Psoas muscle (tissue), 8 donors: ENCODE results near the gene CCDC12. TPM values are rescaled to one million over a fixed set of nuclear protein-coding genes. Genes with fewer than 3 reads are reported as not detected.

ENCODE experiments used
- ATAC-seq, 4 donors: fragments of 200-7000 bp; cut with Tn5 transposase; one replicate each; pipeline ENCODE4 v1.9.1; 2020; ENCODE audit warnings: moderate library complexity in 3 of 4, mild to moderate bottlenecking in 2 of 4
- DNase-seq, 2 donors: peaks; one replicate each; pipeline ENCODE4 v3.0.0-alpha.2; 2020
- H3K27ac ChIP-seq: fragments of 200-600 bp; one replicate; pipeline ENCODE4 v1.8.0; 2022
- H3K27me3 ChIP-seq, 3 donors: fragments of 200-600 bp in 1 of 3; one replicate each; pipeline versions ENCODE4 v1.6.1 to v1.8.0; 2013 to 2022; ENCODE audit warnings: low read length in 2 of 3, mild to moderate bottlenecking in 2 of 3, moderate library complexity in 1 of 3; ENCODE audit not compliant: insufficient read depth in 3 of 3
- H3K36me3 ChIP-seq, 2 donors: fragments of 200-600 bp in 1 of 2; one replicate each; pipeline versions ENCODE4 v1.6.1 to v1.8.0; 2013 to 2022; ENCODE audit warnings: low read depth in 1 of 2, mild to moderate bottlenecking in 1 of 2, moderate library complexity in 1 of 2; ENCODE audit not compliant: insufficient read depth in 1 of 2
- H3K4me1 ChIP-seq: fragments of 200-600 bp; one replicate; pipeline ENCODE4 v1.8.0; 2022
- H3K4me3 ChIP-seq: fragments of 200-600 bp; one replicate; pipeline ENCODE4 v1.8.0; 2022; ENCODE audit warnings: mild to moderate bottlenecking
- H3K9me3 ChIP-seq: fragments of 200-600 bp; one replicate; pipeline ENCODE4 v1.8.0; 2022
- CTCF ChIP-seq: fragments of 200-600 bp; IDR thresholded peaks from one replicate; pipeline ENCODE4 v1.8.0; 2022; ENCODE audit warnings: antibody characterized with exemption
- WGBS, 3 donors: extraction: QIAGEN DNeasy Blood & Tissue Kit; methylation state at CpG; one replicate each; pipeline versions ENCODE4 v1.1.6 to v1.1.7; 2013; 5-methylcytosine and 5-hydroxymethylcytosine counted together
- intact Hi-C, 2 donors: fragments of 100-400 bp; cut with DNase I; formaldehyde crosslinking; loops; one replicate each; pipeline versions ENCODE4 v1.11.0 to v1.14.2; 2022
- polyA plus RNA-seq, 3 donors: library from polyadenylated mRNA; stranded (reverse); fragments of 200-250 nt; gene quantifications; one replicate each; pipeline ENCODE4 v1.2.3, GENCODE V29; 2013
- total RNA-seq, 4 donors: library from RNA; stranded (reverse); fragmentation: NEBNext Ultra II Directional in 2 of 4; extraction: Animal tissue kit (Norgen Biotek cat#: 25700) in 2 of 4; gene quantifications; one replicate each; pipeline versions ENCODE4 v1.2.1 to v1.2.4, GENCODE V29; 2021 to 2023
- donor health status: healthy with polysubstance abuse.
- donor health status: DM: no; HTN: no; CAD: no; lungs with moderate emphysema.
- donor health status: Bipolar disorder and iron deficiency.
- donor health status: healthy.
- donor health status: DM: yes; HTN: yes; CAD: no.
- donor health status: DM: no; HTN: no; CAD: no.
- donor health status: DM: no; HTN: no; CAD: no.
- donor health status: DM: yes; HTN: yes; CAD: no.

Gene CCDC12
- total and polyA plus RNA-seq, 7 donors: 25.1 to 69.8 (median 36.4) TPM

GRCh38 chr3:46934072-46934471, 42.5 kb downstream of the CCDC12 start:
- Histone ChIP-seq H3K4me1 (peaks cover 95% of the 10 kb centered on the region), H3K9me3 (no peaks in the 10 kb centered on the region), H3K36me3 (peaks cover 0 to 13% of the 10 kb centered on the region in 2 donors), H3K27me3 (no peaks in the 10 kb centered on the region), H3K27ac (peak overlapping the region; percentile 77), H3K4me3 (no peak overlapping the region)
- ATAC-seq: no peak
- no peak for TF ChIP-seq CTCF
- WGBS, 3 donors: 27 to 28% (median 28%) methylated on average over 2 of the region's 2 CpGs
- peak in 1 of 2 donors; percentile 54 for DNase-seq
- intact Hi-C loops: no loop called here

GRCh38 chr3:46933261-46933660, 43.3 kb downstream of the CCDC12 start:
- no peak for TF ChIP-seq CTCF
- H3K27me3 ChIP-seq: no peaks in the 10 kb centered on the region
- H3K4me3 ChIP-seq: no peak overlapping the region
- no peaks in the 10 kb centered on the region for H3K9me3 ChIP-seq
- peak overlapping the region; percentile 95 for H3K27ac ChIP-seq
- 45 to 55% (median 49%) methylated on average over 6 of the region's 6 CpGs for WGBS, 3 donors
- H3K36me3 ChIP-seq: peaks cover 0 to 13% of the 10 kb centered on the region in 2 donors
- H3K4me1 ChIP-seq: peaks cover 98% of the 10 kb centered on the region
- no peak for ATAC-seq
- DNase-seq: peak in 1 of 2 donors; percentile 48
- intact Hi-C loops: no loop called here

- WGBS, 3 donors: 59 to 67% (median 60%) methylated on average over 7 of the region's 7 CpGs
- H3K27ac ChIP-seq: peak overlapping the region; percentile 95
- TF ChIP-seq CTCF: no peak
- no peak for ATAC-seq
- no peaks in the 10 kb centered on the region for H3K9me3 ChIP-seq
- peak in 1 of 2 donors; percentile 33 for DNase-seq
- peaks cover 98% of the 10 kb centered on the region for H3K4me1 ChIP-seq
- H3K4me3 ChIP-seq: no peak overlapping the region
- peaks cover 0 to 10% of the 10 kb centered on the region in 2 donors for H3K36me3 ChIP-seq
- no peaks in the 10 kb centered on the region for H3K27me3 ChIP-seq
- intact Hi-C loops: no loop called here
These were observed 43.9 kb downstream of the CCDC12 start for GRCh38 chr3:46932455-46933225.

- peaks cover 0 to 4% of the 10 kb centered on the region in 2 donors for H3K36me3 ChIP-seq
- TF ChIP-seq CTCF: no peak
- H3K4me3 ChIP-seq: peak overlapping the region; percentile 4
- ATAC-seq (no peak), DNase-seq (peak; percentile 54 to 77)
- H3K9me3 ChIP-seq: no peaks in the 10 kb centered on the region
- WGBS, 3 donors: 31 to 34% (median 33%) methylated on average over 6 of the region's 6 CpGs
- intact Hi-C loops: no loop called here
- H3K27me3 ChIP-seq: no peaks in the 10 kb centered on the region
- peak overlapping the region; percentile 95 for H3K27ac ChIP-seq
- peaks cover 99% of the 10 kb centered on the region for H3K4me1 ChIP-seq
These were observed 44.8 kb downstream of the CCDC12 start for GRCh38 chr3:46931631-46932331.
